NB4 (cell line): Measurements from ENCODE around the gene SELP.
"Not testable (repeated sequence)": the region's sequence is repeated elsewhere in the genome, so short reads cannot be mapped to it uniquely, and the experiment has no call there.

Source experiments
- DNase-seq: peaks from one replicate; pipeline ENCODE4 v3.0.0; 2010; ENCODE audit warnings: low read depth
- H3K4me3 ChIP-seq: one replicate; pipeline ENCODE4 v1.5.1; 2011; ENCODE audit warnings: mild to moderate bottlenecking, low read depth, low read length, moderate library complexity
- CTCF ChIP-seq: IDR thresholded peaks from one replicate; pipeline ENCODE4 v1.5.1; 2012; ENCODE audit warnings: low read depth, low read length
- MAX ChIP-seq: IDR thresholded peaks from 2 replicates; pipeline ENCODE4 v1.6.1; 2011; ENCODE audit warnings: low read depth, low read length
- MYC ChIP-seq: IDR thresholded peaks from 2 replicates; pipeline ENCODE4 v1.6.1; 2011; ENCODE audit warnings: low read depth, low read length
- POLR2A ChIP-seq: IDR thresholded peaks from 2 replicates; pipeline ENCODE4 v1.6.1; 2011; ENCODE audit warnings: mild to moderate bottlenecking; ENCODE audit not compliant: insufficient read length; ENCODE audit errors: extremely low read depth

The SELP gene

GRCh38 chr1:169630006-169630405 lies at the start of gene SELP:
SELP (minus strand) TSS chr1:169630124; CDS start chr1:169630074, 50 bp downstream.
- no peak within 1 kb of the TSS for H3K4me3 ChIP-seq
- no peak for TF ChIP-seq CTCF
- TF ChIP-seq POLR2A = no peak
- TF ChIP-seq MYC = no peak
- TF ChIP-seq MAX = no peak
- no peak for DNase-seq

- no peak for TF ChIP-seq POLR2A
- TF ChIP-seq CTCF = no peak
- no peak for TF ChIP-seq MYC
- TF ChIP-seq MAX = no peak
- H3K4me3 ChIP-seq = no peak overlapping the region
- DNase-seq = no peak
These were observed 49.8 kb upstream of the SELP start for GRCh38 chr1:169679692-169680091.

- TF ChIP-seq MAX (no peak), POLR2A (no peak), MYC (no peak), CTCF (no peak)
- no peak for DNase-seq
- no peak overlapping the region for H3K4me3 ChIP-seq
These were observed 46.1 kb upstream of the SELP start for GRCh38 chr1:169676001-169676400.

GRCh38 chr1:169670836-169671235 lies 40.9 kb upstream of the SELP start:
- no peak for DNase-seq
- no peak for TF ChIP-seq MAX
- no peak for TF ChIP-seq MYC
- no peak for TF ChIP-seq CTCF
- TF ChIP-seq POLR2A = no peak
- H3K4me3 ChIP-seq = no peak overlapping the region

- not testable (repeated sequence) for H3K4me3 ChIP-seq, DNase-seq
These were observed 40.3 kb upstream of the SELP start for GRCh38 chr1:169670244-169670643.

- DNase-seq, H3K4me3 ChIP-seq: not testable (repeated sequence)
These were observed 38.0 kb upstream of the SELP start for GRCh38 chr1:169667699-169668596.

- not testable (repeated sequence) for DNase-seq, H3K4me3 ChIP-seq
These were observed 37.3 kb upstream of the SELP start for GRCh38 chr1:169667227-169667639.

GRCh38 chr1:169662680-169663079 lies 32.8 kb upstream of the SELP start:
- not testable (repeated sequence) for H3K4me3 ChIP-seq, DNase-seq

GRCh38 chr1:169661066-169661465 lies 31.1 kb upstream of the SELP start:
- not testable (repeated sequence) for DNase-seq, H3K4me3 ChIP-seq

- DNase-seq, H3K4me3 ChIP-seq: not testable (repeated sequence)
These were observed 28.9 kb upstream of the SELP start for GRCh38 chr1:169658777-169659176.
